SK-N-MC (cell line): ENCODE data around the gene AVP.

ENCODE experiments used
- EZH2 ChIP-seq: fragments of 200-600 bp; sonication (generic); IDR thresholded peaks from one replicate; pipeline ENCODE4 v1.6.1; 2017; ENCODE audit warnings: antibody characterized with exemption
- FOXP2 ChIP-seq: optimal IDR thresholded peaks from 2 replicates; pipeline ENCODE3; 2011; ENCODE audit warnings: mild to moderate bottlenecking, moderate library complexity; ENCODE audit not compliant: insufficient read depth; ENCODE audit errors: extremely low read length, control extremely low read depth
- POLR2AphosphoS5 ChIP-seq: IDR thresholded peaks from 2 replicates; pipeline ENCODE4 v1.6.1; 2012; ENCODE audit warnings: mild to moderate bottlenecking, low read depth, low read length, borderline replicate concordance

GRCh38 chr20:3037654-3038053 lies 46.9 kb downstream of the AVP start:
- TF ChIP-seq POLR2AphosphoS5 (no peak), EZH2 (no peak), FOXP2 (no peak)
